SK-N-SH (cell line): ENCODE data around the gene CCDC30.

Source experiments
- CTCF ChIP-seq: fragments of 200-600 bp; sonication (generic); IDR thresholded peaks from 2 replicates; pipeline ENCODE4 v1.6.1; 2017; ENCODE audit warnings: antibody characterized with exemption, mild to moderate bottlenecking, moderate library complexity
- RFX5 ChIP-seq: IDR thresholded peaks from 2 replicates; pipeline ENCODE4 v1.6.1; 2012; ENCODE audit warnings: mild to moderate bottlenecking, improper control_type of control experiment, low read length

GRCh38 chr1:42463921-42464320, 835 bp downstream of the CCDC30 start:
- no peak for TF ChIP-seq RFX5
- TF ChIP-seq CTCF, result no peak
